Esophagus muscularis mucosa (tissue), 4 donors: ENCODE results near the gene CERS5. TPM values are rescaled to one million over a fixed set of nuclear protein-coding genes. Genes with fewer than 3 reads are reported as not detected.

Experiments
- DNase-seq: peaks from one replicate; pipeline ENCODE4 v3.0.0-alpha.2; 2017; ENCODE audit errors: extremely low spot score
- H3K27ac ChIP-seq, 4 donors: fragments of 200-600 bp; sonication (generic); replicated peaks in 1 of 4; 1 replicate in 3 of 4; 2 replicates in 1 of 4; pipeline ENCODE4 v1.5.1; 2016 to 2019; ENCODE audit warnings: mild to moderate bottlenecking in 1 of 4
- H3K27me3 ChIP-seq, 4 donors: fragments of 200-600 bp; sonication (generic); one replicate each; pipeline versions ENCODE4 v1.5.1 to v1.6.0; 2016 to 2019
- H3K36me3 ChIP-seq, 4 donors: fragments of 200-600 bp; sonication (generic); one replicate each; pipeline ENCODE4 v1.5.1; 2016 to 2019
- H3K4me1 ChIP-seq, 4 donors: fragments of 200-600 bp; sonication (generic); one replicate each; pipeline ENCODE4 v1.5.1; 2016 to 2019
- H3K4me3 ChIP-seq, 4 donors: fragments of 200-600 bp; sonication (generic); 1 replicate in 2 of 4; 2 replicates in 2 of 4; pipeline ENCODE4 v1.5.1; 2016 to 2019; ENCODE audit warnings: mild to moderate bottlenecking in 4 of 4, moderate library complexity in 1 of 4
- H3K9me3 ChIP-seq, 4 donors: fragments of 200-600 bp; sonication (generic); 1 replicate in 3 of 4; 2 replicates in 1 of 4; pipeline ENCODE4 v1.5.1; 2016 to 2019
- EP300 ChIP-seq: sonication (generic); formaldehyde crosslinking; IDR thresholded peaks from one replicate; pipeline ENCODE4 v1.6.1; 2017; ENCODE audit warnings: antibody characterized with exemption
- POLR2A ChIP-seq: fragments of 450-650 bp; IDR thresholded peaks from one replicate; pipeline ENCODE4 v1.6.1; 2017; ENCODE audit warnings: antibody characterized with exemption, moderate library complexity, mild to moderate bottlenecking, low read depth
- POLR2AphosphoS5 ChIP-seq, 2 donors: sonication (generic); formaldehyde crosslinking; IDR thresholded peaks; one replicate each; pipeline ENCODE4 v1.6.1; 2017; ENCODE audit warnings: antibody characterized with exemption in 2 of 2
- WGBS: methylation state at CpG from one replicate; pipeline ENCODE4 v1.1.5; 2018; 5-methylcytosine and 5-hydroxymethylcytosine counted together
- intact Hi-C: fragments of 100-400 bp; cut with DNase I; formaldehyde crosslinking; loops from one replicate; pipeline ENCODE4 v1.15.1; 2023
- total RNA-seq, 4 donors: library from RNA; depleted of rRNA; stranded (reverse); fragments of >200 nt; gene quantifications; one replicate each; pipeline versions ENCODE4 v1.1.0 to v1.2.1, GENCODE V29; 2016
- TF ChIP-seq, protein P1 (sequence below), 3 experiments: fragments of 200-600 bp in 2 of 3; fragments of 450-650 bp in 1 of 3; sonication (generic) in 2 of 3; IDR thresholded peaks; one replicate each; pipeline ENCODE4 v1.5.1; 2017 to 2019; ENCODE audit warnings: antibody characterized with exemption in 3 of 3, mild to moderate bottlenecking in 2 of 3, moderate library complexity in 1 of 3

Gene CERS5
- total RNA-seq, 4 donors from 2014 or later, result 23.0 to 33.6 (median 27.5) TPM

- Histone ChIP-seq H3K4me1 (peaks cover 9 to 27% (median 18%) of the 10 kb centered on the region in 4 donors), H3K27me3 (no peaks in the 10 kb centered on the region), H3K9me3 (no peaks in the 10 kb centered on the region), H3K27ac (no peak overlapping the region), H3K4me3 (no peak overlapping the region), H3K36me3 (peaks cover 68 to 88% (median 77%) of the 10 kb centered on the region in 4 donors)
- intact Hi-C loops, result no loop called here
- 96% methylated on average over 7 of the region's 7 CpGs for WGBS
- DNase-seq, result no peak
- TF ChIP-seq POLR2A (no peak), POLR2AphosphoS5 (IDR thresholded peaks at IDR 0.05) (no peak)
These were observed 77.4 kb downstream of the CERS5 start for GRCh38 chr12:50089730-50090129.

GRCh38 chr12:50088577-50089335, 78.4 kb downstream of the CERS5 start:
- no peak overlapping the region for H3K4me3 ChIP-seq
- TF ChIP-seq EP300 (no peak), POLR2A (no peak), POLR2AphosphoS5 (IDR thresholded peaks at IDR 0.05) (no peak)
- TF ChIP-seq, protein P1, sequence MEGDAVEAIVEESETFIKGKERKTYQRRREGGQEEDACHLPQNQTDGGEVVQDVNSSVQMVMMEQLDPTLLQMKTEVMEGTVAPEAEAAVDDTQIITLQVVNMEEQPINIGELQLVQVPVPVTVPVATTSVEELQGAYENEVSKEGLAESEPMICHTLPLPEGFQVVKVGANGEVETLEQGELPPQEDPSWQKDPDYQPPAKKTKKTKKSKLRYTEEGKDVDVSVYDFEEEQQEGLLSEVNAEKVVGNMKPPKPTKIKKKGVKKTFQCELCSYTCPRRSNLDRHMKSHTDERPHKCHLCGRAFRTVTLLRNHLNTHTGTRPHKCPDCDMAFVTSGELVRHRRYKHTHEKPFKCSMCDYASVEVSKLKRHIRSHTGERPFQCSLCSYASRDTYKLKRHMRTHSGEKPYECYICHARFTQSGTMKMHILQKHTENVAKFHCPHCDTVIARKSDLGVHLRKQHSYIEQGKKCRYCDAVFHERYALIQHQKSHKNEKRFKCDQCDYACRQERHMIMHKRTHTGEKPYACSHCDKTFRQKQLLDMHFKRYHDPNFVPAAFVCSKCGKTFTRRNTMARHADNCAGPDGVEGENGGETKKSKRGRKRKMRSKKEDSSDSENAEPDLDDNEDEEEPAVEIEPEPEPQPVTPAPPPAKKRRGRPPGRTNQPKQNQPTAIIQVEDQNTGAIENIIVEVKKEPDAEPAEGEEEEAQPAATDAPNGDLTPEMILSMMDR (IDR thresholded peaks at IDR 0.05), result peak; percentile 69 to 78 (median 75)
- no peak for DNase-seq
- H3K36me3 ChIP-seq, result peaks cover 59 to 78% (median 67%) of the 10 kb centered on the region in 4 donors
- no peaks in the 10 kb centered on the region for H3K9me3 ChIP-seq
- no peaks in the 10 kb centered on the region for H3K27me3 ChIP-seq
- H3K4me1 ChIP-seq, result peaks cover 14 to 36% (median 25%) of the 10 kb centered on the region in 4 donors
- no peak overlapping the region for H3K27ac ChIP-seq
- 17% methylated on average over 3 of the region's 3 CpGs for WGBS
- intact Hi-C loops, result no loop called here

DNA sequence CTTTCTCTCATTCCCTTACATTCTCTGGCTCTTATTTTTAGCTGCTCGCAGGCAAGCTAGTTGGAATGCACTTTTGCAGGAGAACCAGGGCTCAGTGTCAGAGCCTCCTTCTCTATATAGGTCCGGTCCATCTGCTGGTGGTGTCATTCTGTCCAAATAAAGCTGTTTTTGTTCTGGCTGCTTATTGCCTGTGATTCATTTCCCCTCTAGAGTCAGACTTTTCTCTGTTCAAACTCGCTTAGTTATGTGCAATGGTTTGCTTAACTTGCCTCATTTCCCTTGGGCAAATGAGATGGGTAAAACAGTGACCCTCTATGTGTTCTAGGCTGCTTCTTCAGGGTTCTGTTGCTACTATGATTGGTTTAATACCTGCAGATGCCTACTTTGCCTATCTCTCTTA, 79.2 kb downstream of the CERS5 start:
- Histone ChIP-seq H3K4me1 (peaks cover 14 to 44% (median 25%) of the 10 kb centered on the region in 4 donors), H3K36me3 (peaks cover 51 to 70% (median 59%) of the 10 kb centered on the region in 4 donors), H3K9me3 (no peaks in the 10 kb centered on the region), H3K27ac (no peak overlapping the region), H3K4me3 (no peak overlapping the region), H3K27me3 (no peaks in the 10 kb centered on the region)
- TF ChIP-seq EP300 (no peak), POLR2A (no peak)
- TF ChIP-seq, protein P1 (IDR thresholded peaks at IDR 0.05), result no peak
- WGBS, result 54% methylated on average over 3 of the region's 3 CpGs
- DNase-seq, result no peak
- intact Hi-C loops, result no loop called here

DNA sequence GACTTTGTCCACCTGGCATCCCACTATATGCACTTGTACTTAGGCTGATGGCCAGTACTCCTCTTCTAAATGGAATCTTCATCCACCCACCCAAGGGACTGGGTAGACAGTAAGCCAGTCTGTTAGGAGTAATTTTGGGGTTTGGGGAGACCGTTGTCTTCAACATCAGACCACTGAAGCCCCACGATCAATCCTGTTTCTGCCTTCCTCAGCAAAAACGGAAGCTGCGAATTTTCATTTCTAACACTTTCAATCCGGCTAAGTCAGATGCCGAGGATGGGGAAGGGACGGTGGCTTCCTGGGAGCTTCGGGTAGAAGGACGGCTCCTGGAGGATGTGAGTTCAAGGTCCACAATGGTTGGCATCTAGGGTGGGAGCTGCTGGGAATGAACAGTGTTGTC, 80.0 kb downstream of the CERS5 start:
- TF ChIP-seq POLR2A, result no peak
- TF ChIP-seq EP300, result no peak
- TF ChIP-seq POLR2AphosphoS5 (IDR thresholded peaks at IDR 0.05), result no peak
- TF ChIP-seq, protein P1 (IDR thresholded peaks at IDR 0.05), result no peak
- no peak for DNase-seq
- Histone ChIP-seq H3K36me3 (peaks cover 43 to 62% (median 52%) of the 10 kb centered on the region in 4 donors), H3K9me3 (no peaks in the 10 kb centered on the region), H3K27ac (no peak overlapping the region), H3K4me1 (peaks cover 14 to 44% (median 25%) of the 10 kb centered on the region in 4 donors), H3K27me3 (no peaks in the 10 kb centered on the region), H3K4me3 (no peak overlapping the region)
- 84% methylated on average over 9 of the region's 9 CpGs for WGBS
- intact Hi-C loops, result no loop called here

GRCh38 chr12:50086148-50086547, 81.0 kb downstream of the CERS5 start:
- 71% methylated on average over 5 of the region's 5 CpGs for WGBS
- no peak for DNase-seq
- no peaks in the 10 kb centered on the region for H3K9me3 ChIP-seq

More at GRCh38 chr12:50086148-50086547, 81.0 kb downstream of the CERS5 start:
- H3K27me3 ChIP-seq, result no peaks in the 10 kb centered on the region
- TF ChIP-seq EP300 (no peak), POLR2A (no peak), POLR2AphosphoS5 (IDR thresholded peaks at IDR 0.05) (no peak)
- TF ChIP-seq, protein P1 (IDR thresholded peaks at IDR 0.05), result no peak
- H3K36me3 ChIP-seq, result peaks cover 33 to 52% (median 41%) of the 10 kb centered on the region in 4 donors
- intact Hi-C loops, result no loop called here
- peaks cover 14 to 44% (median 26%) of the 10 kb centered on the region in 4 donors for H3K4me1 ChIP-seq
- peak overlapping the region; percentile 87 to 96 (median 96) for H3K4me3 ChIP-seq
- peak overlapping the region; percentile 97 to 99 (median 98) for H3K27ac ChIP-seq
